ENCODE data around the gene ATP5IF1.

Gene ATP5IF1

DNA sequence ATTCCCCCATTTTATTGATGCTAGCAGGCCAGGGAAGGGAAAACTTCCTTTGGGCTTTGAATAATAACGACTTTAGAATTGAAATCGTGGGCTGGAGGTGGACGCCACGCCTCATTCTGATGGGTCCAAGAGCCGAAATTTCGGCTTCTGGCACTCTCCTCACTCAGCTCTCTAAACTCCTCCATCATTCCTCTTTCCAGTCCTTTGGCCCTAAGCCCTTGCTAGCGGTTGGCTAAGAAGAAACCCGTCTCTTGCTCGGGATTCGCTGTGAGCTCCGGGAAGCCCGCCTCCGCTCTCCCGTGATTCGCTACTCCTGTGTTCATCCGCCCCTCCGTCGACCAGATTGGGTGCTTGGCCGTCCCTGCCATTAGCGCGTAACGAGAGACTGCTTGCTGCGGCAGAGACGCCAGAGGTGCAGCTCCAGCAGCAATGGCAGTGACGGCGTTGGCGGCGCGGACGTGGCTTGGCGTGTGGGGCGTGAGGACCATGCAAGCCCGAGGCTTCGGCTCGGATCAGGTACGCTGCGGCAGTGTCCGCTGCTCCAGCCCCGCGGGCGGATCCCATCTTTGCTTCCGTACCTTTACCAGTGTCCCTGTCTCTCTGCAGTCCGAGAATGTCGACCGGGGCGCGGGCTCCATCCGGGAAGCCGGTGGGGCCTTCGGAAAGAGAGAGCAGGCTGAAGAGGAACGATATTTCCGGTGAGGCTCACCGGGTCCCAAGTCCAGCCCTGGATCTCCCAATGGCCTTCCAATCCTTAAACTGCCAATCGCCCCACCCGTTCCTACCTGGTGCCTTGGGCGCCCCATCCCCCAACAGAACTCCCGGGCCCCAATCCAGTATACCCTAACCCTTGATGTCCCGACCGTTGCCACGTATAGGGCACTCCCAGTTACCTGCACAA lies at the start of gene ATP5IF1:
Gene ATP5IF1, plus strand, starts transcription at position 370 of the 901 bp plus-strand sequence. Its CDS starts 60 bp downstream, at position 430.
- DNase-seq (ENCODE audit: low read depth), result peak; percentile 96
- in situ Hi-C loops (cut with HindIII; ENCODE audit: low sequenced_read_pairs), result no loop called here
- H3K4me3 ChIP-seq (ENCODE audit: low read depth, low read length), result peak within 1 kb of the TSS; percentile 82
- no peak for TF ChIP-seq CTCF (IDR thresholded peaks at IDR 0.05; ENCODE audit: low read depth, low read length, missing control alignments)

GRCh38 chr1:28190337-28190979 lies 45.5 kb upstream of the ATP5IF1 start:
- in situ Hi-C loops (cut with HindIII; ENCODE audit: low sequenced_read_pairs), result no loop called here
- no peak for DNase-seq (ENCODE audit: low read depth)
- no peak overlapping the region for H3K4me3 ChIP-seq (ENCODE audit: low read depth, low read length)
- no peak for TF ChIP-seq CTCF (IDR thresholded peaks at IDR 0.05; ENCODE audit: low read depth, low read length, missing control alignments)

GRCh38 chr1:28190996-28191645 lies 44.8 kb upstream of the ATP5IF1 start:
- no peak for TF ChIP-seq CTCF (IDR thresholded peaks at IDR 0.05; ENCODE audit: low read depth, low read length, missing control alignments)
- H3K4me3 ChIP-seq (ENCODE audit: low read depth, low read length), result no peak overlapping the region
- in situ Hi-C loops (cut with HindIII; ENCODE audit: low sequenced_read_pairs), result no loop called here
- DNase-seq (ENCODE audit: low read depth), result no peak

GRCh38 chr1:28193701-28194161 lies 42.2 kb upstream of the ATP5IF1 start:
- in situ Hi-C loops (cut with HindIII; ENCODE audit: low sequenced_read_pairs), result no loop called here
- no peak for TF ChIP-seq CTCF (IDR thresholded peaks at IDR 0.05; ENCODE audit: low read depth, low read length, missing control alignments)
- H3K4me3 ChIP-seq (ENCODE audit: low read depth, low read length), result no peak overlapping the region
- DNase-seq (ENCODE audit: low read depth), result no peak

- TF ChIP-seq CTCF (IDR thresholded peaks at IDR 0.05; ENCODE audit: low read depth, low read length, missing control alignments), result no peak
- DNase-seq (ENCODE audit: low read depth), result no peak
- in situ Hi-C loops (cut with HindIII; ENCODE audit: low sequenced_read_pairs), result no loop called here
- no peak overlapping the region for H3K4me3 ChIP-seq (ENCODE audit: low read depth, low read length)
These were observed 41.4 kb upstream of the ATP5IF1 start for GRCh38 chr1:28194326-28195035.

DNA sequence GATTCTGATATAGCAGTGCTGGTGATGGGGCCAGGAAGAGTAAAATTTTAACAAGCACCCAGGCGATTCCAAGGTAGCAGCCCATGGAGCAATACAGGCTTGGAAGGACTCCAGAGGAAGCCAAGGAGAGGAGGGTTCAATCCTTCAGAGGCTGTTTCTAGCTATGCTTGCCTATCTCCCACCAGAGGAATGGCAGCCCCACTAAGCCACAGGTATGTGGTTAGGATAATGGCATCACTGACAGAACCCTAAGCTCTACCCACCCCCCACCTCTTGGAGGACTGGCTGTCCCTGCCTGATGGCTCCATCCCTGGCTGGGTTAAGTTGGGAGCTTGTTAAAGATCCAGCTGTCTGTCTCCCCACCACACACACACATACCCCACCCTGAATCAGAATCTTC lies 40.1 kb upstream of the ATP5IF1 start:
- in situ Hi-C loops (cut with HindIII; ENCODE audit: low sequenced_read_pairs), result no loop called here
- H3K4me3 ChIP-seq (ENCODE audit: low read depth, low read length), result no peak overlapping the region
- DNase-seq (ENCODE audit: low read depth), result no peak
- no peak for TF ChIP-seq CTCF (IDR thresholded peaks at IDR 0.05; ENCODE audit: low read depth, low read length, missing control alignments)

Data from astrocyte of the cerebellum (primary cell).